ENCODE results near the gene CHODL.

The CHODL gene

GRCh38 chr21:18294100-18294499, 49.5 kb downstream of the CHODL start:
- DNase-seq = no peak

GRCh38 chr21:18298228-18298627, 53.6 kb downstream of the CHODL start:
- DNase-seq = no peak

Data from suppressor macrophage (primary cell).